HT-29 (cell line): ENCODE measurements around the gene SYNJ2. TPM values are rescaled to one million over a fixed set of nuclear protein-coding genes. Genes with fewer than 3 reads are reported as not detected.
A peak's percentile ranks its signal among the peaks of the same experiment; 100 is the strongest.
"Not testable (repeated sequence)": the region's sequence is repeated elsewhere in the genome, so short reads cannot be mapped to it uniquely, and the experiment has no call there.

ENCODE experiments used
- DNase-seq: peaks from one replicate; pipeline ENCODE4 v3.0.0-alpha.2; 2015; ENCODE audit warnings: low spot score
- total RNA-seq: library from RNA; depleted of rRNA; stranded (reverse); fragments of >200 nt; shearing (Covaris generic); gene quantifications from 2 replicates; pipeline ENCODE4 v1.2.3, GENCODE V29; 2014

The SYNJ2 gene
- total RNA-seq, 1 experiment from 2014 or later = 27.5 TPM

DNA sequence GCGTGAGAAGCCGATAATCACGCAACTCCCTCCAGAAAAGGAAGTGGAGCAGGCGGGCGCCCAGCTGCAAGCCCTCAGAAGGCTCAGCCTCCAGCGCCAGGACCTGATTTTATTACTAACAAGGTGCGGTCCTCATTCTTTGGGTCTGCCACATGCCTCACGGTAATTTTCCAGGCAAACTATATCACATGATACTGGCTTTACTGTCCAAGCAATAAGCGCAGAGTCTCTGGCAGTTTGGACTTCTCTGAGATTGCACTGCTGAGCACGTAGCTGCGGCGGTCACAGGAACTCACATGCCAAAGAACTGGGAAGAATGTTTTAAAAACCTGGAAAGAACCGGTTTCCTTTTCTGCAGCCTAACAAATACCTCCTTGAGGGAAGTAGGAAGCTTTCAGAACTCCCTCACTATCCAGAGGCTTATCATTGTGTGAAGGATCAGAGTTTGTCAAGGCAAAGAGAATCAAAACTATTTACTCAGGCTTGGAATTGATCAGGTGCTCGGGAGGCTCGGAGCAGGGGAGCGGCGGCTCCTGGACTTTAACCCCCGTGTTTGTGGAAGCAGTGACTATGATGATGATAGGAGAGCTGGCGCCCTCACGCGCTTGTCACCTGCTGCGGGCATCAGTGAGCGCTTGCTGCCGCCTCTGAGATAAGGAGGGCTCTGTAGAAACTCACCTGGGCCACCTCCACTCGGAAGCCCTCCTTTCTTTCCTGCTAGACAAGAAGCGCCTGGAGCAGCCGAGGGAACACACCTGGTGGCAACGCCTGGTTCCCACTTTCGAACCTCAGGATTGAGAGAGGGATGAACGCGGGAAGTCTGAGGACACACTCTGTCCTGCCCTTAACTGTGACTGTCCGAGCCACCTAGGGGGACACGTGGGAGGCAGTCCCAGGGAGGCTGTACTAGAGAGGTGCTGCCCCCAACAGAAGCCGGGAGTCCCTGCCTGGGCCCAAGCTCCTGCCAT, 27.2 kb upstream of the SYNJ2 start:
- DNase-seq = peak; percentile 85

DNA sequence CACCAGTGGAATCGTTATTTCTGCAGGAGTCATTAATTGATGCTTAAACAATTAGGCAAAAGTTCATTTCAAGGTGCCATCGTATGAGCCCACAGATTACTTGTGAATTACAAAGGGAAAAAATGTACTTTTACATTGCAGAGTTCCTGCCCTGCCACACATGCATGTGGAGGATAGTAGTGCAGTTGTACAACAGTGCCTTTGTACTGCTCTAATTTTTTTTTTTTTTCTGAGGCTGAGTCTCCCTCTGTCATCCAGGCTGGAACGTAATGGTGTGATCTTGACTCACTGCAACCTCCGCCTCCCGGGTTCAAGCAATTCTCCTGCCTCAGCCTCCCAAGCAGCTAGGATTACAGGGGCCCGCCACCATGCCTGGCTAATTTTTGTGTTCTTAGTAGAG, 26.0 kb upstream of the SYNJ2 start:
- DNase-seq = no peak

DNA sequence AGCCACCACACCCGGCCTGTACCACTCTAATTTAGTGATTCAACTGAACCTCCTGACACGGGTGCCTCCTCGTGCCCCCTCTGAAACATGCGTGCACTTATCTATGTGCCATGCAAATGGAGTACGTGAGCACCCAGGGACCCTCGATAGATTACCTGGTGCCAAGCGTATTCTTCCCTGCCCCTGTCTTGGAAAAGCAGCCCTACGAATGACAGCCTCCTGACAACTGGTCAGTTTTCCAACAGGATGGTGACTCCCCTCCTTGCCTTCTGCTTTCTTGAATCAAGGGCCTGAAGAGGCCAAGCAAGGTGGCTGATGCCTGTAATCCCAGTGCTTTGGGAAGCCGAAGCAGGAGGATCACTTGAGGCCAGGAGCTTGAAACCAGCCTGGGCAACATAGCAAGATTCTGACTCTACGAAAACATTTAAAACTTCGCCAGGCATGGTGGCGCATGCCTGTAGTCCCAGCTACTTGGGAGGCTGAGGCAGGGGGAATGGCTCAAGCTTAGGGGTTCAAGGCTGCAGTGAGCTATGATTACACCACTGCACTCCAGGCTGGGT, 25.4 kb upstream of the SYNJ2 start:
- no peak for DNase-seq

DNA sequence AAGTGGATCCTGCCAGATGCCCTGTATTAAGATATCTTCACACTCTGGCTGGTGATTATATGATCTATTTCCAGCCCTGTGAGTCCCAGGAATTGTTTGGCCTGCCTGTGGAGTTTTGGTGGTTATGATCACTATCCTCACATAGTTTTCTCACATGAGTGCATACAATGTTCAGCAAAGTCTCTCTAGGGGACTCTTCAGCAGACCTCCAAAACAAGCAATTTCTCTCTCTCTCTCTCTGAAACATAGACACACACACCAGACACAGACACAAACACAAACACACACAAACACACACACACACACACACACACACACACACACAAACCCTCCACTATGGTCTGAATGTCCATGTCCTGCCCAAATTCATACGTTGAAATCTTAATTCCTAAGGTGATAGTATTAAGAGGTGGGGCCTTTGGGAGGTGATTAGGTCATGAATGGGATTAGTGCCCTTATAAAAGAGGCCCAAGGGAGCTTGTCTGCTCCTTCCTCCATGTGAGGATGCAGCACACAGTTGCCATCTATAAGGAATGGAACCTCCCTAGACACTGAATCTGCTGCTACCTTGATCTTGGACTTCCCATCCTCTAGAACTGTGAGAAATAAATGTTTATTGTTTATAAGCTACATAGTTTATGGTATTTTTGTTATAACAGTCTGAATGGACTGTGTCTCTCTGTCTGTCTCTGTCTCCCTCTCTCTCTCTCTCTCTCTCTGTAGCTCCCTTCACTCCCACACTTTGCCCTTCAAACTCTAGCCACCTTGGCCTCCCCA, 22.0 kb upstream of the SYNJ2 start:
- no peak for DNase-seq

DNA sequence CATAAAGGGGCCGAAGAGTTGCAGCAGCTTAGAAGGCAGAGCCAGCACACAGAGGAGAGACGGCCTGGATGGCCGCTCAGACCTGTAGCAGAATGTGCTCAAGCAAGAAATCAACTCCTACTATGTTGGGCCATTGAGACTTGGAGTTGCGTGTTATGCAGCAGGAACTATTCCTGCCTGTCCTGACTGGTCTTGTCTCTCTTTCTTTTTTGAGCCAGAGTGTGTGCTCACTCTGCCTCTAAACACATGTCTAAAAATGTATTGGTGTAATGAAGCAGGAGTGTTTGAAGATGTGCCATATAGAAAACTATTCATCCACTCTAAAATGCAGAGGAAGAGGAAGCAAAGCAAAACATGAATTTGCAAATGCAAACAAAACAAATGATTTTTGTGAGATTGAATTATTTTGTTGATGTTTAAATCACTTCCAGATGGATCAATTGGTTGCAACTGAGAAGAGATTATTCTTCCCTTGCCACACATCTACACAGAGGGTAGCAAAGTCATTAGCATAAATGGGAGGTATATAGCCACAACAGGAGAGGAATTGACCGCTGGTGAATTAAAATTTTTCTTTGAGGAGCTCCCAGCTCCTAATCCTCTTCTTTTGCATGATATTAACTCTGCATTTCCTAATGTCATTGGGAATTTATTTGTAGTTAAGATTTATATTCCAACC, 20.4 kb upstream of the SYNJ2 start:
- no peak for DNase-seq

DNA sequence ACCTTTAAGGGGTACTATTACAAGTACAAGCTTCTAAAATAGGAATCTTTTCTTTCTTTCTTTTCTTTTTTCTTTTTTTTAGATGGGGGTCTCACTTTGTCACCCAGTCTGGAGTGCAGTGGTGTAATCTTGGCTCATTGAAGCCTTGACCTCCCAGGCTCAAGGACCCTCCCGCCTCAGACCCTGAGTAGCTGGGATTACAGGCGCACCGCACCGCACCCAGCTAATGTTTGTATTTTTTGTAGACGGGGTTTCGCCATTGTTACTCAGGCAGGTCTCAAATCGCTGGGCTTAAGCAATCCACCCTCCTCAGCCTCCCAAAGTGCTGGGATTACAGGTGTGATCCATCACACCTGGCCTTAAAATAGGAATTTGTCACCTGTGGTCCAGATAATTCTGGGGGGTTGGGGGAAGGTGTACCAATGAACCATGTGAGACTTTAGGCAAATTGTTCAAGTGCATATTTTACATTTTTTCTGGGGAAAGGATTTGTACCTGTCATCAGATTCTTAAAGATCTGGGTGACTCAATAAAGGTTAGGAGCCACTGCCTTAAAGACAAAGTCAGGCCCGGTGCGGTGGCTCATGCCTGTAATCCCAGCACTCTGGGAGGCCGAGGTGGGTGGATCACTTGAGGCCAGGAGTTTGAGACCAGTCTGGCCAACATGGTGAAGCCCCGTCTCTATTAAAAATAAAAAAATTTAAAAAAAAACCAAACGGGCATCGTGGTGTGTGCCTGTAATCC, 19.7 kb upstream of the SYNJ2 start:
- no peak for DNase-seq

DNA sequence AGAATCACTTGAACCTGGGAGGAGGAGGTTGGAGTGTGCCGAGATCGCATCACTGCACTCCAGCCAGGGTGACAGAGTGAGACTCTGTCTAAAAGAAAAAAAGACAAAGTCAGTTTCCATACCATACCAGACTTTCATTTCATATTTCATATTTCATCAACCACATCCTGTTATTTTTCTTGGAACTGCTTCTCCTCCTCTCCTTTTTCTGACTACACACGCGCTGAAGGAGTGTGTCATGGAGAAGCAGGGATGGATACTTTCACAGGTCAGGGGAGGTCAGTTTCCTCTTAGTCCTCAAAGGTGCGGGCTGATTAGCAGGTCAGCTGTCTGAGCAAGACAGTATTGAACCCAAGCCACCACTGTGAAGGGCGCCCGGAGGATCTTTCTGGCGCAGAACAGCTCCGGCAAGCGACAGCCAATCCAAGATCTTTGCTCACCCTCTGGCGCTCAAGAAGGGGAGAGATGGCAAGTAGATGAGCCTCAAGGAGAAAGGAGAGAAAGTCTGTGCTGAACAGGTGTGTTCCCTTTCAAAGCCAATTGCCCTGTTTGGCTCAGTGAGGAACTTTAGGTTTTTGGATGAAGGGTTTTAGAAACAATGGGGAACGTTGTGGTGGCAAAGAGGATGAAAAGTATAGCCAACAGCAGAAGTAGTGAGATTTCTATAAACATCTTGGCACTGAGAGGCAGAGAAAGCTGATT, 18.9 kb upstream of the SYNJ2 start:
- DNase-seq = no peak

DNA sequence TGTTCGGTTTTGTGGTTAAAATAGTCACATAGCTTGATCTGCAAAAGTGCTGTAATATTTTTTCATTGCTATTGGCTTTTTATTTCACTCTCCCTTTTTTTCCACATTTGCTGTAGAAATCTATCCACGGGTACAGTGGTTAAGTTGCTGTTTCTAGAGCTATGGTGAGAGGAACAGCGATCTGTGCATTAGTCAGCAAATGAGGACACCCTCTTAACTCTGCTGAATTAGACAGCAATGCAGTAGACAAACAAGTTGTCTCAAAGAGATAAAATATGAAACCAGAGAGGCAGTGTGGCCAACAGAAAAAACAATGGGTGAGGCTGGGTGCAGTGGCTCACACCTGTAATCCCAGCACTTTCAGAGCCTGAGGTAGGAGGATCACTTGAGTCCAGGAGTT, 17.6 kb upstream of the SYNJ2 start:
- DNase-seq = no peak

DNA sequence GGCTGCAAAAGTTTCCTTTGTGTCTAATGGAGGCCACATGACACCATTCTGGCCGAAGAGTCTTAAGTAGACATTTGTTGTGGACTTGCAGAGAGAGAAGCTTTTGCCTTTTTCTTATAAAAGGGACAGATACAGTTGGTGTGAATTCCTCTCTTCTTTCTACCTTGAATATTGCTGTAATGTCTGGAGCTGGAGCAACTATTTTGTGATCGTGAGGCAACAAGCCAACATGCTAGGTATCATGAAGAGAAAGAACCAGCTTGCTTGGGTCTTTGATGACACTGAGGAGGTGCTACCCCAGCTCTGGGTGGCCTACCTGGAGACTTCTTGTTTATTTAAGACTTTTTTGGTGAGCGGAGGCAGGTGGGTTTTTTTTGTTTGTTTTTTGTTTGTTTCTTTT, 16.3 kb upstream of the SYNJ2 start:
- no peak for DNase-seq

DNA sequence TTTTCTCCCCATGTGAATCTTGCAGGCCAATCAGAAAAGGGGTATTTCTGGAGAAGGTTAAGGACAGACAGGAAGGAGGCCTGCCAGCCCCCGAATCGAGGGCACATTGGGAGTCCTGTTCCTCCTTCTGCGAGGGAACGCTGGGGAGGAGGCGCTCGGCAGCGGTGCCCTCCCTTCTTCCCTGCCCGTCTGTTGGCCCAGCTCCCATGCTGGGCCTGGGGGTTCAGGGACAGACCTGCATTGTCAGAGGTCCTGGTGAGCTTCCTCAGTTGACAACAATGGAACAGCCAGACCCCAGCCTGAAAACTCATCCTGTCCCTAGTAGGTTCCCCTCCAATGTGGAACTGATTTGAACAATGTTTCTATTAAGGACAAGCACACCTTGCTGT, 15.1 kb upstream of the SYNJ2 start:
- DNase-seq = no peak

DNA sequence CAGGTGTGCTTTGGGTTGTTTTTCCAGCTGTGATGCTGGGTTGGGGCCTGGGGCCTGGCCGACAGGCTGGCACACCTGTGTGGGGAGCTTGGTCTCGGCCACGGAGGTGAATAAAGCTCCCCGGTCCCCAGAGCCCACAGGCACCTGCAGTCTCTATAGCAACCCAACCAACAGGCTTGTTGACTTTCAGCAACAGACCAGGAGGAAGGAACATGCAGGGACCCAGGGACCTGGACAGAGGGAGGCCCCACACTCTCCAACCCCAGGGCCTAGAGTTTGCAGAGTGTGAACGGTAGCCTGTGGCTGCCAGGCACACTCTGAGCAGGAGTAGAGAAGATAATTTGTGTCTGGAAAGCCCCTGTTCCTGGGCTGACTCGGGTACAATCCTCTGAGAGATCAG, 14.6 kb upstream of the SYNJ2 start:
- DNase-seq = peak; percentile 53

DNA sequence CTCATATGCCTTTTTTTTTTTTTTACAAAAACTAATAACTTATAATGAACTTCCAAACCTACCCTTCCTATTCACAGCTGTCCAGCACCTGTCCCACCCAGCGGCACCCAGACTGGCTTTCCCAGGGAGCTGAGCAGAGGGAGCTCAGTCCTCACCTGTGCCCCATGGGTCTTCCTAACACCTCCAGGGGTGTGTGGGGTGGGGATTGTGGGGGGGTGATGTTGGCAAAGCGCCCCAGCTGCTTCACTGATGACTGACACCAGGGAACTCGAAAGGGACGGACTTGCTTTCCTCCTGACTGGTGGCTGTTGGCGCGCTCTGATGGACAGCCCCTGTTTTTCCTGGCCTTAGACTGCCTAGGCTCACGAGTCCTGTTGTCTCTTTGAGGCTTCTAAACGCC, 14.2 kb upstream of the SYNJ2 start:
- DNase-seq = no peak

DNA sequence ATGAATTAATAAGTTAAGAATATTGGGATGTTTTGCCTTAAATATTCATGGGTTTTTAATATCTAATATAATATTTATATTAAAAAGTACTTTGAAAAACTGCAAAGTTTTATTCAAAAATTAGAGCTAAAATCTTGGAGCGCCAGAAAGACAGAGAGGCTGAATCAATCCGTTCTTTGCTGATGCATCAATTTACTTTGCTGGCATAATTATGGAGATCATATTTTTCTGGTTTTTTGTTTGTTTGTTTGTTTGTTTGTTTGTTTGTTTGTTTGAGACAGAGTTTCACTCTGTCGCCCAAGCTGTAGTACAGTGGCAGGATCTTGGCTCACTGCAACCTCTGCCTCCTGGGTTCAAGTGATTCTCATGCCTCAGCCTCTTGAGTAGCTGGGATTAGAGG, 9.5 kb upstream of the SYNJ2 start:
- not testable (repeated sequence) for DNase-seq

DNA sequence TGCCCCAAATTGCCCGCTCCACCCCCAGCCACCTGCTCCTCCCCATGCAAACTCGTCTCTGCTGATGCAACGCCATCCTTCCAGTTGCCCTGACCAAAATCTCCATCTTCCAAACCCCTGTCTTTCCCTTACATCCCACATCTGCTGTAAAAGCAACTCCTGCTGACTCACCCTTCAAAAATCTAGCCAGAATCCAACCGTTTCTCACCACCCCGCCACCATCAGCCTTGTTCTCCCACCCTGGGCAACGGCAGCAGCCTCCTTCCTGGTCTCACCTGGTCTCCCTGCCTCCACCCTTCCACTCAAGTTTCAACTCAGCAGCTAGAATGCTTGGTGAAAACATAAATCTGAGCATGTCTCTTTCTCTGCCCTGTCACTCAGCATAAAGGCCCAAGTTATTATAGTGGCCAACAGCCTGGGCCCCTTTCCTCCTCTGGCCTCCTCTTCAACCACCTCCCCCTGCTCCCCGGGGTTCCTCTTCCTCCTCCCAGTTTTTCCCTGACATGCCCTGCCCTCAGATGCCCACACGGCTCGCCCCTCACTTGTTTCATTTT, 7.2 kb upstream of the SYNJ2 start:
- DNase-seq = no peak

DNA sequence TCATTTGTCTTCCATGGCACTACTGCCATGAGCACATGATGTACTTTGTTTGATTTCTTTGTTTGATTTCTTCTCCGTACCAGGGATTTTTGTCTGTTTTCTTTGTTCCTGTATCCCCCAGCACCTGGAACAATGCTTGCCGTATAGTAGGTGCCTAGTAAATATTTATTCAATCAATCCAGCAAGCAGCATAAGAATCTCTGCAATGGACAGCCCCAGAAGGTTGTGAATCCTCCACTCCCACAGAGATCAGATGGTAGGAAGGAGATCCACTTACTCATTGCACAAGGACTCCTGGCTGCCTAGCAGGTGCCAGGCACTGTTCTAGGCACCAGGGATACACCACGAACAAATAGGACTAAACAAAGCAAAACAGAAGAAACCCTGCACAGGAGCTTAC, 6.7 kb upstream of the SYNJ2 start:
- no peak for DNase-seq

DNA sequence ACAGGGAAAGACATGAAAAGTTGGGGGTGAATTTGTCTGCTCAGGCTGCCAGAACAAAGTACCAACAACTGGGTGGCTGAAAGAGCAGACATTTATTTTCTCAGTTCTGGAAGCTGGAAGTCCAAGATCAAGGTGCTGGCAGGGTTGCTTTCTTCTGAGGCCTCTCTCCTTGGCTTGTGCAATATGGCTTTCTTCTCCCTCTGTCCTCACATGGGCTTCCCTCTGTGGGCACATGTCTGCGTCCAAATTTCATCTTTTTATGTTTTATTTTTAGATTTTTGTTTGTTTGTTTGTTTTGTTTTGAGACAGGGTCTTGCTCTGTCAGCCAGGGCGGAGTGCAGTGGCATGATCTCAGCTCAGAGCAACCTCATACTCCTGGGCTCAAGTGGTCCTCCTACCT, 6.2 kb upstream of the SYNJ2 start:
- no peak for DNase-seq

DNA sequence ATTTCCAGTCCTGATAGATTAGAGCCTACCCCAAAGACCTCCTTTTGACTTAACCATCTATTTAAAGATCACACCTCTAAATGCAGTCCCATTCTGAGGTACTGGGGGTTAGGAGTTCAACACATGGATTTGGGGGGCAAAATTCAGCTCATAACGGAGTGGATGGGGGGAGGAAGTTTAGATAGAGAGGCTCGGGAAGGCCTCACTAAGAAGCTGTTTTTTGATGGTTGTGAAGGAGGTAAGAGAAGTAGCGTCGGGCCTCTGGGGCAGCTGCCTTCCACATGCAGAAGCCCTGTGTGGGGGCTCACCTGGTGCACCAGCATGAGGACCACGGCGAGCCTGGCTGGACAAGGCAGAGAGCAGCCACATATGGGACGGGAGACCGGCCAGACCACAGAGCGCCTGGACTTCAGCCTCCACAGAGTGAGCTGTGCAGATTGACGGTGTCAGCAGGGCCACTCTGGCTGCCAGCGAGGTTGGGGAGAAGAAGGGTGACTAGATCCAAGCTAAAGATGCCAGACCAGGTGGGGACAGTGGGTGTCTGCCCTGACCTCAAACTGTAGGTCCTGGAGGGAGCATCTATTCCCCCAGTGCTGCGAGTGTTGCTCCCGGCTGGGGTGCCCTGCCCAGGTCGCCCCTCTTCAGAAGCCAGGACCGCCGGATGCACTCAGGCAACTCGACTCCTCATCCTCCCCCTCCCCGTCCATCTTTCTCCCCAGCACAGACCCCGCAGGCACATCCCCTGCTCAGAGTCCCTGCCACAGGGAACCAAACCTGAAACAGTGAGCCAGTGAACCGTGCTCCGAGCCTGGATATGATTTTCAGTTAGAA, 5.1 kb upstream of the SYNJ2 start:
- no peak for DNase-seq

DNA sequence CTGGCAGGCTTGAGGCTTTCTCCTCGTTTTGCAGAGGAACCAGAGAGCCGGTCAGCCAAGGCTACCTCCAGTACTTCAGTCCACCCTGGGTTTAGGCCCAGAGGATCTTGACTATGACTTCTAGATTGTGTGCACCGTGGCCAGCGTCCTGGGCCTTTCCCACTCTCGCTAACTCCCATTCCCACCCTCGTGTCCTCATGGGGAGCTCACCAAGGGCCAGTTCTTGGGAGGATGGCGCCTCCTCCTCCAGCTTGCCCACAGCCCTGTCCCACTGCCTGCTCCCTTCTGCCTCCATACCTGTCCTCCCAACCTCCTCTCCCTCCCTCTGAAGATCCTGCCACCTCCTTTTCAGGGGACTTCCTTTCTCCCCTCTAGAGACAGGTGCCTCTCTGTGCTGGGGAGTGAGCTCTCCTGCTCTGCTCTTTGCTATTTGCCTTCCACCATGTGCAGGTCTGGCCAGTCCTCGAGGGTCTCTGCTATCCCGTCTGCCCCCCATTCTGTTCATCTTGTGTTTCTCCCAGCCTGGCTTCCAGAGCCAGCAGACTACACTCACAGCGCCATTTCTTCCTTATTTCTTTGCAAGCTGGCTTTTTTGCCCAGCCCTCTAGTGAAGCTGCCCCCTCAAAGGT, 4.4 kb upstream of the SYNJ2 start:
- DNase-seq = no peak
